Stimulated activated CD4-positive, alpha-beta T cell treated with anti-CD3 and anti-CD28 coated beads, Interleukin-12 subunit alpha, Interleukin-12 subunit beta, amount 100 ng/mL, for 4 hours (primary cell): ENCODE data around the gene WDFY2.
A peak's percentile ranks its signal among the peaks of the same experiment; 100 is the strongest.

Experiments used
- DNase-seq: peaks from one replicate; pipeline ENCODE4 v3.0.0-alpha.2; 2020

Gene WDFY2

DNA sequence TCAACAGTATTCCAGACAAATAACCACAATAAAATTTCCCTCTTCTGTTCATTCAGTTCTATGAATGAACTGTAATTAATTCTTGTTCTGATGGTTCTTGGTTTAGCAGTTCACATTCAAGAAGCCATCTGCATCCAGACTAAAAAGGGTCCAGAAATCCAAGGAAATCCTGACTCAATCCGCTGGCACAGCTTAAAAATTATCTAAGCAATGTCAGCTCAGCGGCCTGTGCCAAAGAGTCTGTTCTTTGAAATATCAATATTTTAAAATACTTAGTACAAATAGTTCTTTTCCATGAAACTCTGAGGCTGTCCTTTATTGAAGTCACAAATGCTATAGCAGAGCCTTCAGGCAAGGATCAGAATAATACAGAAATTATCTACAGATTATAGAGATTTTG is 162.5 kb downstream of the WDFY2 start:
- DNase-seq: no peak

DNA sequence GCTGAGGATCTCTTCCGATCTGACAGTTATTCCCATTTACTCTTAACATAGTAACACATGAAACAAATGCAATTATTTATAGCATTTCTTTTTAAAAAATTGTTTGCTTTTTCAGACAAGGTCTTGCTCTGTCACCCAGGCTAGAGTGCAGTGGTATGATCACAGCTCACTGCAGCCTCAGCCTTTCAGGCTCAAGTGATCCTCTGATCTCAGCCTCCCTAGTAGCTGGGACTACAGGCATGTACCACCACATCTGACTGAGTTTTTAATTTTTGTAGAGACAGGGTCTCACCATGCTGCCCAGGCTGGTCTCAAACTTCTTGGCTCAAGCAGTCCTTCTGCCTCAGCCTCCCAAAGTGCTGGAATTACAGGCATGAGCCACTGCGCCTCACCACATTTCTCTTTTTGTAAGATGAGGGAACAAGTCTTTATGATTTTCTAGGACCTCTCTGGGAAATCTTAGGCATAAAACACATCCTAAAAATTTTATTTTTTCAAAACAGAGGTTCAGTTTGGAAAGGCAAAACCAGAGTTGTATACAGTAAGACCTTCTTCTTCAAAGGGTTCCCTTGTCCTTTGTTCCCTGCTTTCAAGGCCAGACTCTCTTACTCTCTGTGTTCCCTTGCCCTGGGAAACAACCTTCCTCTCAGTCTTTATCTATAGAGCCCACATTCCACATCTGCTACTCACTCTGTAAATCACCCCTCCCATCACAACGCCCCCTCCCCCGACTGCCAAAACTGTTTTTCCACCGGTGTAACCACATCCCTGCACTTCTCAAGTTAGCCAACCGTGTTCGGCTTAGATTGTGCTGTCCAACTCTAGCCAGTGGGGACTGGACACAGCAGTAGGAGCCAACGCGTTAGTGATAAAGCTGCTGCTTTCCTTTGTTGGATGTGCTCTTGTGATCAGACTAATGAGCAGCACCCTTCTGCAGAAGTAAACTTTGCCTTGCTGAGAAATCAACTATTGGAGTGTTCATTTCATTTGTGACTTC is 163.5 kb downstream of the WDFY2 start:
- DNase-seq: no peak

- DNase-seq: no peak
These were observed 172.4 kb downstream of the WDFY2 start for GRCh38 chr13:51756651-51757050.

DNA sequence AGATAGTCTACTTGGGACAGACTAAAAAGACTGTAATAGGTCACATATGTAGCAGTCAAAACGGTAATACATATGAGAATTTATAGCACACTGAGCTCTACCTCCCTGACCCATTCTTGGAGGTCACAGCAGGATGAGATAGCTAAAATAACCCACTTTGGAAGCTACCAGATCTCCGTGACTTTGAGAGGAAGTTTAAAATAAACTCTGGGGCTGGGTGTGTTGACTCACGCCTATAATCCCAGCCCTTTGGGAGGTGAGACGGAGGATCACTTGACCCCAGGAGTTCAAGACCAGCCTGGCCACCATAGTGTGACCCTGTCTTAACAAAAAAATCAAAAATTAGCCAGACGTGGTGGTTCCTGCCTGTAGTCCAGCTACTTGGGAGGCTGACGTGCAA is 174.4 kb downstream of the WDFY2 start:
- no peak for DNase-seq

- no peak for DNase-seq
These were observed 175.0 kb downstream of the WDFY2 start for GRCh38 chr13:51759240-51759639.

DNA sequence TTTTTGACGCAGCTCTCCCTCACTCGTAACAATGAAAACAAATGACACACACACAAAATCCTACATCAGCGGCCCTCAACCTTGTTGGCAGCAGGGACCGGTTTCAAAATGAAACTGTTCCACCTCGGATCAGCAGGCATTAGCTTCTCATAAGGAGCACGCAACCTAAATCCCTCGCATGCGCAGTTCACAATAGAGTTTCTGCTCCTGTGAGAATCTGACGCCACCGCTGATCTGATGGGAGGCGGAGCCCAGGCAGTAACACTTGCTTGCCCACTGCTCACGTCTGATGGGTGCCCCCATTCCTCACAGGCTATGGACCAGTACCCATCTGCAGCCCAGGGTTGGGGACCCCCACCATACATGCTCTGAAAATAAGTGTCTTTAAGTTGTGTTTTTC is 176.3 kb downstream of the WDFY2 start:
- DNase-seq: no peak

GRCh38 chr13:51761643-51762350 is 177.5 kb downstream of the WDFY2 start:
- DNase-seq: no peak

DNA sequence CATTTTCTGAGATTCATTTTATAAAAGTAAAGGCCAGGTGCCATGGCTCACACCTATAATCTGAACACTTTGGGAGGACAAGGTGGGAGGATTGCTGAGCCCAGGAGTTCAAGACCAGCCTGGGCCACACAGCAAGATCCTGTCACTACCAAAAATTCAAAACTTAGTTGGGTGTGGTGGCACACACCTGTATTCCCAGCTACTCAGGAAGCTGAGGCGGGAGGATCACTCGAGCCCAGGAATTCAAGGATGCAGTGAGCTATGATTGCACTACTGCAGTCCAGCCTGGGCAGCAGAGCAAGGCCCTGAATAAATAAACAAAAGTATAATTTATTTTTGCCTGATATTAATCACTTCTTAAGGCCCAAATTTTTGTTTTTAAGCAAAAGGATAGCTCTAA is 179.2 kb downstream of the WDFY2 start:
- no peak for DNase-seq

DNA sequence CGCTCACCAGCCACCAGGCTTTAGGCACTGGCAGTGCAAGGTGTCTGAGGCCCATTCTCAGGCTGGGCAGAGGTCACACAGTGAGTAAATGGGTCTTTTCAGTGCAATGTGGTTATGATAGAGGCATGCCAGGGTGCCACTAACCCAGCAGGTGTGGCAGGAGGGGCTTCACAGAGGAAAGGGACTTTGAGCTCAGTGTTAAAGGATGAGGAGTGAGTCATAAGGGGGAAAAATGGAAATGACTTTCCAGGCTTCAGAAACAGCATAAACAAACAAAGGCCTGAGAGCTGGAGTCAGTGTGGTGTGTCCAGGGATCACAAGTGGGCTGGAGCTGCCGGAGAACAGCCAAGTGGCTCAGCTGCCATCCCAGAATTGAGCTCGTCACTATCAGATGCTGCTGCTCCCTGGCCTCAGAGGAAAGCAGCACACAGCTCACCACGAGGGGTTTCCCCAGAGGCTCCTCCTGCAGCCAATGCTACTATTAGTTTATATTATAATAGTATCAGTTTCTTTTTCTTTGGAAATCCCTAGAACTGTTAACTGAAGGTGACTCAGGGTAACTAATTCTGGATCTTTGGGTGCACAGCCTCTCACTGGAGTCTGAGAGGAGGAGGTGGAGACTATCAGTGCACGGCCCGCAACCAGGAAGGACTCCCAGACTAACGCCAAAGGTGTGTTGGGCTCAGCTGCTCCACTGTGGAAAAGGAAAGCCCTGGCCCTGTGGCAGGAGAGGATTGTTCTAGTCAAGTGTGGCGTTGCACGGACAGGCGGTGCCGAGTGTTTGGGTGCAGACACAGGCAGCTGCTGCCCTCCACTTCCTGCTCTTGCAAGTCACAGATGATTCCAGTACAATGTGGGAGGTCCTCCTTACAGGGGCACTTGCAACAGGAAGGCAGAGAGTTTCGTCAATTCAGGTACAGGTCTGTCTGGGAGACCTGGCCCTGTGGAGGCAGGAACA is 180.2 kb downstream of the WDFY2 start:
- DNase-seq: peak; percentile 62

GRCh38 chr13:51765142-51765515 is 180.9 kb downstream of the WDFY2 start:
- no peak for DNase-seq

DNA sequence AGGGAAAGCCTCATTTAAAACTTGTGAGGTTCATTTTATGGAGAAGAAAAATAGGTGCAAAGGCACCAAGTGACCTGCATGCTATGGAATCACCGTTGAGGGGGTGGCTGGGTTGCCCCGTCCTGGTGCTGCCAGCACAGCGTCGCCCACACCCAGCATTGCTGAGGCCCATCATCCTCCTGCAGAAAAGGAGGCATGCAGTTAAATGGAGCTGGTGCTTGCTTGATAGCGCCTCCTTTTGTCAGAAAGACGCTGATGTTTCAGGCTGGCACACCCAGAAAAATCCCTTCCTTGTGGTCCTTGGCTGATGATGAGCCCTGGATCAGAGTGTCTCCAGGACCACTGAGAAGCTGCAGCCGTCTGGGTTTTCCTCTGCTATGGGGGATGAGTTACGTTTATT is 182.8 kb downstream of the WDFY2 start:
- DNase-seq: no peak

DNA sequence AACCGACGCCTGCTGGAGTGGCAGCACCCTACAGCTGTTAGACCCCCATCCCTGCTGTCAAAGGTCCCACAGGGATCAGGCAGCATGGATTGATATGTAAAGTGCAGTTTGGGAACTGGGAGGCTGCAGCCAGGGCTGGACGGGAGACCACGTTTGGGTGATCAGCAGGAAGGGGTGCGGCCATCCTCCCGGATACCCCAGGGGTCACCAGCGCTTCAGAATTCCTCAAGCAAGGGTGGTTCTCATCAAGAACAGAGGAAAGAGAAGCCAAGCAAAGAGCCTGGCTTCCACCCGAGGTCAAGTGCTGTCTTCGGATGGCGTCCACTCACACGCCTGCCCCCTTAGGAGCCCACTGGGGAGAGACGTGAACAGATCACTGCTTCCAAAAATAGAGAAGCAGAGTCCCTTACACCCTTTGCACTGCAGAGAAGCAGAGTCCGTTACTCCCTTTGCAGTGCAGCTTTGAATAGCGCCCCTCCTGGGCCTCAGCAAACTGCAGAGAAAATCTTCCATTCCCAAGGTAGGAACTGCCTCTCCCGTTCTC is 184.2 kb downstream of the WDFY2 start:
- no peak for DNase-seq

GRCh38 chr13:51768976-51769375 is 184.7 kb downstream of the WDFY2 start:
- DNase-seq: no peak

GRCh38 chr13:51769455-51770127 is 185.3 kb downstream of the WDFY2 start:
- DNase-seq: no peak

DNA sequence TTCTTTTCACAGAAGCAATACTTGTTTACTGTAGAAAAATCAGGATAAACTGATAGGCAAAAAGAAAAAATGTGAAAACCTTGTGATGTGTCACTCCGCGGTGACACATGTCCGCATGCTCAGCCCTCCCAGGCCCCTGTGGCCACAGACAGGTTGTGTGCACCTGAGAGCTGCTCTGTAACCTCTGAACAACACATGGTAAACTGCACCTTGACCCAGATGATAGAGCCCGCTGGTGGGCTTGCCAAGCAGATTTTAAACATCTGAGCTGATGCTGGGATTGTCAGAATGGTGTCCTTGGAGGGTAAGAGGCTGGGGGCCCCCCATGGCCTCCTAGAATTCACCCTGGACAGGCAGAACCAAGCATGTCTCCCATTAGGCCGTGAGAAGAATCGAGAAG is 185.9 kb downstream of the WDFY2 start:
- DNase-seq: no peak

GRCh38 chr13:51770681-51771417 is 186.6 kb downstream of the WDFY2 start:
- no peak for DNase-seq

DNA sequence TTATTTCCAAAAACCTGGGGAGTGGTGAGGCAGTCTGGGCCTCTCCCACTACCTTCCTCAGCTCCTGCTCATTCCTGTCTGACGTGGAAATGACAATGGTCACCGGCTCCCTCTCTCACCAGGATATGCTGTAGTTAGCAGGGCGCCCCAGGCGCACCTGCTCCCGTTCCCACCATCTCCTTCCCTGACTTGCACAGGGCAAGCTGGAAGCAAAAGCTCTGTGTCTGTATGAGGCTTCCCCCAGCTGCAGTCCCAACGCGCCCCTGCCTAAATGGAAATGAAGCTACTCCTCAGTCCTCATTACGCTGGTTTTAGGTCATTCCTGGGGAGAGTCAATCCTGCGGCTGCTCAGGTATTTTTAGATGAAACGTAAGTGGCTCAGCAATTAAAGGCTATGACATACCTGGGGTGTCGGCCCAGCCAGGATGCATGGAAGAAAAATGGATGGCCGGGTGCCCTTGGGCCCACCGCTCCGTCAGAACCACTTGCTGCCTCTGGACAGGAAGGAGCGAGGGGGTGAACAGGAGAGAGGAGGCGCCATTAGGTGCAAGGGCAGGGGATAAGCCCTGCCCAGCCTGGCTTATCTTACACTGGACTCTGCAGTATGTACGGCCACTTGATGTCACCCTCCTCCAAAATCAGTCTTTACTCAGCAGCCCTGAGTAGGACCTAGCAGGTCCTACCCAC is 187.3 kb downstream of the WDFY2 start:
- no peak for DNase-seq

DNA sequence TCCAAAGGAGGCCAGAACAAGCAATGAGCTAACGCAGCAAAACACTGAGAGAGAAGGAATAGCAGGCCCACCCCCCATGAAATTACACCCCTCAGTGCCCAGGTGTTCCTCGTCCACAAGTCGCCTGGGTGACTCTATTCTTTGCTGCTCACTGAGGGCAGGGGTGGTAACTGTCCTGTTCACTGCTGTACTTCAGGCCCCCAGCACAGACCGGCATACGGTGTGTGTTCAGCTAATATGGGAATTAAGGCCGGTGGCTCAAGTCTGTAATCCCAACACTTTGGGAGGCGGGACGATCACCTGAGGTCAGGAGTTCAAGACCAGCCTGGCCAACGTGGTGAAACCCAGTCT is 187.8 kb downstream of the WDFY2 start:
- no peak for DNase-seq

DNA sequence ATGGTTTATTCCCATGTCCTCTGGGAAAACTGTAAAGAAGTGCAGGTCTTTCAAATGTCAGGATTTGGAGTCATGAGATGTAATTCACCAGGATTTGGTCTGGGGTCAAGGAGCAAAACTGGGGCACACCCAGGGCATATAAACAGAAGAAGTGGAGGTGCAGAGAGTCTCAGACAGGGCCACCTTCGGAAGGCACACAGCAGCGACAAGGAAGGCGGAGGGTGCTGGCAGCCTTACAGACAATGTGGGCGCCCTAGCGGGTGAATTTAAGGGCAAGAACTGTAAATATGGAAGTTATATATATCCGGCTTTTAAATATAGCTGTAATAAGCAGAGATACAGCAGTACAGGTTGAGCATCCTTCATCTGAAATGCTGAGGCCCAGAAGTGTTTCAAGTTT is 188.5 kb downstream of the WDFY2 start:
- no peak for DNase-seq

DNA sequence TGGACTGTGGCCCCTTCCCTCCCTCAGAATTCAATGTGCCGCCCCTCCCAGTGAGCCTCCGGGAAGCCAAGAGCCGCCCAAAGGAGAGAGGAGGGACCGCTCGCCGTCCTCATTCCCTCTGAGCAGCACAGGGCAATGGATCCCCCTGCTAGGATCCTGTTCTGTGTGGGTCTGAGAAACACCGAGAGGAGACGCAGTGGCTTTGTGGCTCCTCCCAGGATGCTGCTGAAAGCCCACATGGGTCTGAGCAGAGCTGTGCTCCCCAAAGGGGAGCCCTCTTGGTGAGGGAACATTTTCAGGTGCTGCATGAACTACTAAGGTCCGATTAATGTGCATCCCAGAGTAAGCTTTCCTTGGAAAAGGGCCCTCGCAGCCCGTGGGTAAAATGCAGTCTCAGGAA is 189.3 kb downstream of the WDFY2 start:
- DNase-seq: no peak

- DNase-seq: no peak
These were observed 191.9 kb downstream of the WDFY2 start for GRCh38 chr13:51776179-51776578.
